AG04450 (cell line): ENCODE results near the gene NKX2-1. TPM values are rescaled to one million over a fixed set of nuclear protein-coding genes. Genes with fewer than 3 reads are reported as not detected.

Source experiments
- CTCF ChIA-PET: fragments of 300-600, 350-600 bp; formaldehyde crosslinking; extraction: SDS; loops from one replicate; lab custom pipeline; 2022; ENCODE audit warnings: antibody characterized with exemption, inconsistent platforms; lab: Charles Lee
- POLR2A ChIA-PET: fragments of 350-600 bp; formaldehyde crosslinking; extraction: SDS; loops from one replicate; lab custom pipeline; 2021; ENCODE audit warnings: antibody characterized with exemption, inconsistent platforms; lab: Yijun Ruan, JAX
- DNase-seq: peaks from one replicate; pipeline ENCODE4 v3.0.0-alpha.2; 2011; ENCODE audit warnings: low read depth, low spot score
- H3K27ac ChIP-seq: one replicate; pipeline ENCODE4 v1.5.1; 2012; ENCODE audit warnings: low read depth, low read length, control low read depth
- H3K27me3 ChIP-seq: one replicate; pipeline ENCODE4 v1.6.0; 2012; ENCODE audit warnings: low read length; ENCODE audit not compliant: control insufficient read depth, insufficient read depth
- H3K4me3 ChIP-seq: 2 replicates; pipeline ENCODE4 v1.5.1; 2011; ENCODE audit warnings: mild to moderate bottlenecking, low read depth, low read length, control low read depth
- H3K9me3 ChIP-seq: 2 replicates; pipeline ENCODE4 v1.5.1; 2012; ENCODE audit warnings: low read length; ENCODE audit not compliant: control insufficient read depth, insufficient read depth
- CTCF ChIP-seq: IDR thresholded peaks from 2 replicates; pipeline ENCODE4 v1.5.1; 2011; ENCODE audit warnings: low read depth, low read length, control low read depth, inconsistent platforms
- polyA plus RNA-seq: library from polyadenylated mRNA; depleted of rRNA; stranded (reverse); fragments of >200 nt; gene quantifications from 2 replicates; pipeline ENCODE4 v1.2.3, GENCODE V29; 2011

The NKX2-1 gene
- polyA plus RNA-seq, 1 experiment = not detected

- POLR2A ChIA-PET = no interaction called here
- Histone ChIP-seq H3K27ac (no peak overlapping the region), H3K9me3 (peaks cover 10% of the 10 kb centered on the region; the same call in 1 of the 2 replicates), H3K27me3 (peaks cover 89% of the 10 kb centered on the region), H3K4me3 (no peak overlapping the region)
- DNase-seq = no peak
- no peak for TF ChIP-seq CTCF
- CTCF ChIA-PET = interaction anchor here (0.6 to 1.2 kb wide), 3 partner anchors 31 to 639 kb away, joined by 3 to 8 read pairs (median 3); no protein-coding TSS in a partner anchor
These were observed 1.7 kb upstream of the NKX2-1 start for GRCh38 chr14:36521598-36522345.

- no peak overlapping the region for H3K4me3 ChIP-seq
- H3K9me3 ChIP-seq = peaks cover 10% of the 10 kb centered on the region; the same call in 1 of the 2 replicates
- ChIA-PET CTCF (interaction anchor here (0.9 to 1.2 kb wide), 2 partner anchors 32 to 33 kb away, joined by 3 to 8 read pairs; no protein-coding TSS in a partner anchor), POLR2A (no interaction called here)
- no peak for DNase-seq
- peaks cover 87% of the 10 kb centered on the region for H3K27me3 ChIP-seq
- TF ChIP-seq CTCF = no peak
- no peak overlapping the region for H3K27ac ChIP-seq
These were observed 831 bp upstream of the NKX2-1 start for GRCh38 chr14:36520601-36521525.

- no peak for TF ChIP-seq CTCF
- Histone ChIP-seq H3K9me3 (peaks cover 3% of the 10 kb centered on the region; the same call in 1 of the 2 replicates), H3K4me3 (no peak overlapping the region), H3K27ac (no peak overlapping the region), H3K27me3 (peaks cover 87% of the 10 kb centered on the region)
- POLR2A ChIA-PET = no interaction called here
- DNase-seq = no peak
- CTCF ChIA-PET = no interaction called here
These were observed 1.2 kb downstream of the NKX2-1 start for GRCh38 chr14:36518586-36519430.

- peaks cover 87% of the 10 kb centered on the region for H3K27me3 ChIP-seq
- peaks cover 6% of the 10 kb centered on the region; the same call in 1 of the 2 replicates for H3K9me3 ChIP-seq
- H3K4me3 ChIP-seq = no peak overlapping the region
- ChIA-PET CTCF (no interaction called here), POLR2A (no interaction called here)
- DNase-seq = no peak
- no peak overlapping the region for H3K27ac ChIP-seq
- no peak for TF ChIP-seq CTCF
These were observed 1.9 kb downstream of the NKX2-1 start for GRCh38 chr14:36518031-36518585.
